ENCODE measurements around the gene PARD3.

Gene PARD3

GRCh38 chr10:34244756-34245484, 570.2 kb downstream of the PARD3 start:
- no peak overlapping the region for H3K27ac ChIP-seq
- TF ChIP-seq CTCF (conservative IDR thresholded peaks at IDR 0.05) = no peak

GRCh38 chr10:34241226-34242000, 573.7 kb downstream of the PARD3 start:
- H3K27ac ChIP-seq = no peak overlapping the region
- no peak for TF ChIP-seq CTCF (conservative IDR thresholded peaks at IDR 0.05)

- TF ChIP-seq CTCF (conservative IDR thresholded peaks at IDR 0.05) = no peak
- no peak overlapping the region for H3K27ac ChIP-seq
These were observed 575.1 kb downstream of the PARD3 start for GRCh38 chr10:34240039-34240438.

- TF ChIP-seq CTCF (conservative IDR thresholded peaks at IDR 0.05) = no peak
- H3K27ac ChIP-seq = no peak overlapping the region
These were observed 577.1 kb downstream of the PARD3 start for GRCh38 chr10:34237898-34238455.

GRCh38 chr10:34236931-34237330, 578.2 kb downstream of the PARD3 start:
- no peak overlapping the region for H3K27ac ChIP-seq
- no peak for TF ChIP-seq CTCF (conservative IDR thresholded peaks at IDR 0.05)

- H3K27ac ChIP-seq = no peak overlapping the region
- TF ChIP-seq CTCF (conservative IDR thresholded peaks at IDR 0.05) = no peak
These were observed 579.8 kb downstream of the PARD3 start for GRCh38 chr10:34235164-34235832.

DNA sequence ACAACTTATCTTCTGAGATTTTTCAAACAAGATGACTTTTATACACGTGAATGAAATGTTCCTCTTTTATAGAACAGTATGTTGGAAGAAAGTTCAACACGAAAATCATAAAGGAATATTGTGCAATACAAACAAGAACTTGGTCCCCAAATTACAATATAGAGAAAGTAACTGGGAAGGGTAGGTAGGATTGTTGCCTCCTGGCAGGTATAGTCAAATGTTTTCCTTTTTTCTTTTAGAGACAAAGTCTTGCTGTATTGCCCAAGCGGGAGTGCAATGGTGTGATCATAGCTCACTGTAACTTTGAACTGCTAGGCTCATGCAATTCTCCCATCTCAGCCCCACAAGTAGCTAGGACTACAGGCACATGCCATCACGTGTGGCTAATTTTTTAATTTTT, 582.6 kb downstream of the PARD3 start:
- no peak for TF ChIP-seq CTCF (conservative IDR thresholded peaks at IDR 0.05)
- no peak overlapping the region for H3K27ac ChIP-seq
